ENCODE measurements around the gene HCFC1.
"Not testable (repeated sequence)": the region's sequence is repeated elsewhere in the genome, so short reads cannot be mapped to it uniquely, and the experiment has no call there.

GRCh38 chrX:153980394-153980793, 8.8 kb upstream of the HCFC1 start:
- TF ChIP-seq, protein P1, sequence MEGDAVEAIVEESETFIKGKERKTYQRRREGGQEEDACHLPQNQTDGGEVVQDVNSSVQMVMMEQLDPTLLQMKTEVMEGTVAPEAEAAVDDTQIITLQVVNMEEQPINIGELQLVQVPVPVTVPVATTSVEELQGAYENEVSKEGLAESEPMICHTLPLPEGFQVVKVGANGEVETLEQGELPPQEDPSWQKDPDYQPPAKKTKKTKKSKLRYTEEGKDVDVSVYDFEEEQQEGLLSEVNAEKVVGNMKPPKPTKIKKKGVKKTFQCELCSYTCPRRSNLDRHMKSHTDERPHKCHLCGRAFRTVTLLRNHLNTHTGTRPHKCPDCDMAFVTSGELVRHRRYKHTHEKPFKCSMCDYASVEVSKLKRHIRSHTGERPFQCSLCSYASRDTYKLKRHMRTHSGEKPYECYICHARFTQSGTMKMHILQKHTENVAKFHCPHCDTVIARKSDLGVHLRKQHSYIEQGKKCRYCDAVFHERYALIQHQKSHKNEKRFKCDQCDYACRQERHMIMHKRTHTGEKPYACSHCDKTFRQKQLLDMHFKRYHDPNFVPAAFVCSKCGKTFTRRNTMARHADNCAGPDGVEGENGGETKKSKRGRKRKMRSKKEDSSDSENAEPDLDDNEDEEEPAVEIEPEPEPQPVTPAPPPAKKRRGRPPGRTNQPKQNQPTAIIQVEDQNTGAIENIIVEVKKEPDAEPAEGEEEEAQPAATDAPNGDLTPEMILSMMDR (IDR thresholded peaks at IDR 0.05), result not testable (repeated sequence)
- not testable (repeated sequence) for TF ChIP-seq POLR2A (IDR thresholded peaks at IDR 0.05)

Data from testis (tissue), 2 donors.